NOMO-1 treated with dmso at 0.1 percent for 144 hours (cell line): Measurements from ENCODE around the gene TBC1D2.
"Not testable (repeated sequence)": the region's sequence is repeated elsewhere in the genome, so short reads cannot be mapped to it uniquely, and the experiment has no call there.

Experiments used
- DNase-seq: peaks from one replicate; lab custom pipeline; 2025; ENCODE audit not compliant: unreplicated experiment; lab: John Stamatoyannopoulos, UW

Gene TBC1D2

GRCh38 chr9:98255578-98256296, at the start of gene TBC1D2:
Gene TBC1D2, minus strand, starts transcription at chr9:98255649. Its CDS starts 108 bp downstream, at chr9:98255541.
- DNase-seq = peak; percentile 97

GRCh38 chr9:98304381-98304780, 48.9 kb upstream of the TBC1D2 start:
- no peak for DNase-seq

GRCh38 chr9:98303633-98304125, 48.2 kb upstream of the TBC1D2 start:
- no peak for DNase-seq

GRCh38 chr9:98302938-98303632, 47.6 kb upstream of the TBC1D2 start:
- no peak for DNase-seq

GRCh38 chr9:98302150-98302549, 46.7 kb upstream of the TBC1D2 start:
- no peak for DNase-seq

GRCh38 chr9:98300611-98301010, 45.2 kb upstream of the TBC1D2 start:
- DNase-seq = no peak

GRCh38 chr9:98298476-98298875, 43.0 kb upstream of the TBC1D2 start:
- no peak for DNase-seq

- no peak for DNase-seq
These were observed 40.4 kb upstream of the TBC1D2 start for GRCh38 chr9:98295824-98296223.

GRCh38 chr9:98291820-98292219, 36.4 kb upstream of the TBC1D2 start:
- no peak for DNase-seq

- no peak for DNase-seq
These were observed 35.0 kb upstream of the TBC1D2 start for GRCh38 chr9:98290411-98290810.

- no peak for DNase-seq
These were observed 34.3 kb upstream of the TBC1D2 start for GRCh38 chr9:98289614-98290201.

- no peak for DNase-seq
These were observed 33.4 kb upstream of the TBC1D2 start for GRCh38 chr9:98288881-98289280.

- DNase-seq = no peak
These were observed 31.9 kb upstream of the TBC1D2 start for GRCh38 chr9:98287384-98287783.

GRCh38 chr9:98285446-98285845, 30.0 kb upstream of the TBC1D2 start:
- no peak for DNase-seq

GRCh38 chr9:98284754-98285153, 29.3 kb upstream of the TBC1D2 start:
- DNase-seq = no peak

GRCh38 chr9:98283143-98283542, 27.7 kb upstream of the TBC1D2 start:
- DNase-seq = not testable (repeated sequence)

GRCh38 chr9:98281281-98281680, 25.8 kb upstream of the TBC1D2 start:
- no peak for DNase-seq

- DNase-seq = no peak
These were observed 25.1 kb upstream of the TBC1D2 start for GRCh38 chr9:98280574-98280973.

GRCh38 chr9:98280162-98280561, 24.7 kb upstream of the TBC1D2 start:
- no peak for DNase-seq

GRCh38 chr9:98276907-98277469, 21.5 kb upstream of the TBC1D2 start:
- no peak for DNase-seq

- no peak for DNase-seq
These were observed 19.7 kb upstream of the TBC1D2 start for GRCh38 chr9:98275159-98275558.

- no peak for DNase-seq
These were observed 16.6 kb upstream of the TBC1D2 start for GRCh38 chr9:98272083-98272482.
